Natural killer cell treated with Interleukin-12 subunit alpha and Interleukin-12 subunit beta and Interleukin-15 and Interleukin-18, amount 100 ng/mL, for 72 hours (primary cell): ENCODE data around the gene ADAMTS17. TPM values are rescaled to one million over a fixed set of nuclear protein-coding genes. Genes with fewer than 3 reads are reported as not detected.
"Not testable (repeated sequence)": the region's sequence is repeated elsewhere in the genome, so short reads cannot be mapped to it uniquely, and the experiment has no call there.

ENCODE experiments used
- ATAC-seq, 2 donors: fragments of 150-1000 bp; cut with Tn5 transposase in 1 of 2; sonication (Bioruptor Pico), chemical (Tn5 transposase) in 1 of 2; 2 replicates each; pipeline ENCODE4 v1.10.0; 2021
- DNase-seq: peaks from one replicate; pipeline ENCODE4 v3.0.0; 2022; ENCODE audit warnings: low spot score
- H3K27ac Mint-ChIP-seq, 2 donors: 1 replicate in 1 of 2; 2 replicates in 1 of 2; pipeline ENCODE4 v1.8.0; 2022; ENCODE audit warnings: mixed read lengths in 2 of 2, mild to moderate bottlenecking in 1 of 2, moderate library complexity in 1 of 2
- H3K27me3 Mint-ChIP-seq, 2 donors: 1 replicate in 1 of 2; 2 replicates in 1 of 2; pipeline ENCODE4 v1.8.0; 2022; ENCODE audit warnings: mixed read lengths in 2 of 2
- H3K36me3 Mint-ChIP-seq: one replicate; pipeline ENCODE4 v1.8.0; 2022; ENCODE audit warnings: mixed read lengths
- H3K4me1 Mint-ChIP-seq, 2 donors: 1 replicate in 1 of 2; 2 replicates in 1 of 2; pipeline ENCODE4 v1.8.0; 2022; ENCODE audit warnings: low read depth in 2 of 2, mixed read lengths in 2 of 2, mild to moderate bottlenecking in 1 of 2
- H3K4me3 Mint-ChIP-seq: one replicate; pipeline ENCODE4 v1.8.0; 2022; ENCODE audit warnings: mixed read lengths
- H3K9me3 Mint-ChIP-seq: 2 replicates; pipeline ENCODE4 v1.8.0; 2022; ENCODE audit warnings: mixed read lengths
- total RNA-seq, 2 donors: library from RNA; stranded (reverse); gene quantifications; one replicate each; pipeline ENCODE4 v1.2.3, GENCODE V29; 2022

The ADAMTS17 gene
- total RNA-seq, 2 donors from 2014 or later = 0.31 to 0.59 TPM

- ATAC-seq (no peak), DNase-seq (no peak)
- no peaks in the 10 kb centered on the region for H3K9me3 Mint-ChIP-seq
- H3K27ac Mint-ChIP-seq = no peak overlapping the region
- H3K4me1 Mint-ChIP-seq = peaks cover 10 to 11% of the 10 kb centered on the region in 2 donors
- no peaks in the 10 kb centered on the region for H3K36me3 Mint-ChIP-seq
- H3K27me3 Mint-ChIP-seq = peaks cover 0 to 14% of the 10 kb centered on the region in 2 donors
- peak overlapping the region; percentile 24 for H3K4me3 Mint-ChIP-seq
Observed at GRCh38 chr15:100348578-100348977, 6.8 kb upstream of the ADAMTS17 start.

GRCh38 chr15:100346866-100347512 is 5.2 kb upstream of the ADAMTS17 start:
- Mint-ChIP-seq H3K27me3 (peaks cover 3 to 11% of the 10 kb centered on the region in 2 donors), H3K4me3 (no peak overlapping the region), H3K9me3 (no peaks in the 10 kb centered on the region), H3K36me3 (no peaks in the 10 kb centered on the region), H3K4me1 (peaks cover 10 to 13% of the 10 kb centered on the region in 2 donors), H3K27ac (no peak overlapping the region)
- ATAC-seq (no peak), DNase-seq (no peak)

GRCh38 chr15:100345438-100345837 is 3.7 kb upstream of the ADAMTS17 start:
- peaks cover 3 to 7% of the 10 kb centered on the region in 2 donors for H3K27me3 Mint-ChIP-seq
- H3K27ac Mint-ChIP-seq = no peak overlapping the region
- H3K4me1 Mint-ChIP-seq = peaks cover 2 to 10% of the 10 kb centered on the region in 2 donors
- H3K4me3 Mint-ChIP-seq = no peak overlapping the region
- no peaks in the 10 kb centered on the region for H3K9me3 Mint-ChIP-seq
- no peaks in the 10 kb centered on the region for H3K36me3 Mint-ChIP-seq
- DNase-seq (no peak), ATAC-seq (no peak)

GRCh38 chr15:100343251-100343650 is 1.5 kb upstream of the ADAMTS17 start:
- no peaks in the 10 kb centered on the region for H3K9me3 Mint-ChIP-seq
- H3K27ac Mint-ChIP-seq = no peak overlapping the region
- no peak overlapping the region for H3K4me3 Mint-ChIP-seq
- no peaks in the 10 kb centered on the region for H3K36me3 Mint-ChIP-seq
- peaks cover 15 to 27% of the 10 kb centered on the region in 2 donors for H3K27me3 Mint-ChIP-seq
- H3K4me1 Mint-ChIP-seq = peaks cover 4 to 10% of the 10 kb centered on the region in 2 donors
- ATAC-seq (no peak), DNase-seq (no peak)

GRCh38 chr15:100341239-100341749 is 481 bp downstream of the ADAMTS17 start:
- DNase-seq (no peak), ATAC-seq (peak; percentile 34 to 46)
- Mint-ChIP-seq H3K4me1 (peaks cover 4 to 10% of the 10 kb centered on the region in 2 donors), H3K4me3 (no peak overlapping the region), H3K27ac (no peak overlapping the region), H3K9me3 (no peaks in the 10 kb centered on the region), H3K27me3 (peaks cover 18 to 34% of the 10 kb centered on the region in 2 donors), H3K36me3 (no peaks in the 10 kb centered on the region)

GRCh38 chr15:100340721-100341238 is 995 bp downstream of the ADAMTS17 start:
- Mint-ChIP-seq H3K9me3 (no peaks in the 10 kb centered on the region), H3K27ac (no peak overlapping the region), H3K4me3 (peak overlapping the region; percentile 38), H3K27me3 (peaks cover 19 to 34% of the 10 kb centered on the region in 2 donors), H3K4me1 (peaks cover 4 to 12% of the 10 kb centered on the region in 2 donors), H3K36me3 (no peaks in the 10 kb centered on the region)
- no peak for DNase-seq
- no peak for ATAC-seq

GRCh38 chr15:100339999-100340398 is 1.8 kb downstream of the ADAMTS17 start:
- Mint-ChIP-seq H3K4me1 (peaks cover 5 to 16% of the 10 kb centered on the region in 2 donors), H3K27ac (no peak overlapping the region), H3K36me3 (no peaks in the 10 kb centered on the region), H3K27me3 (peaks cover 21 to 34% of the 10 kb centered on the region in 2 donors), H3K9me3 (no peaks in the 10 kb centered on the region), H3K4me3 (peak overlapping the region; percentile 38)
- DNase-seq (no peak), ATAC-seq (no peak)

GRCh38 chr15:100339451-100339850 is 2.3 kb downstream of the ADAMTS17 start:
- Mint-ChIP-seq H3K4me1 (peaks cover 11 to 22% of the 10 kb centered on the region in 2 donors), H3K27me3 (peaks cover 21 to 34% of the 10 kb centered on the region in 2 donors), H3K4me3 (peak overlapping the region; percentile 38)
- not testable (repeated sequence) for H3K27ac Mint-ChIP-seq, DNase-seq, H3K9me3 Mint-ChIP-seq, ATAC-seq, H3K36me3 Mint-ChIP-seq

GRCh38 chr15:100338971-100339444 is 2.8 kb downstream of the ADAMTS17 start:
- DNase-seq (no peak), ATAC-seq (no peak)
- H3K9me3 Mint-ChIP-seq = no peaks in the 10 kb centered on the region
- H3K4me1 Mint-ChIP-seq = peaks cover 14 to 26% of the 10 kb centered on the region in 2 donors
- no peak overlapping the region for H3K27ac Mint-ChIP-seq
- H3K36me3 Mint-ChIP-seq = no peaks in the 10 kb centered on the region
- H3K4me3 Mint-ChIP-seq = peak overlapping the region; percentile 38
- H3K27me3 Mint-ChIP-seq = peaks cover 21 to 34% of the 10 kb centered on the region in 2 donors

GRCh38 chr15:100338247-100338646 is 3.5 kb downstream of the ADAMTS17 start:
- Mint-ChIP-seq H3K9me3 (no peaks in the 10 kb centered on the region), H3K27me3 (peaks cover 20 to 29% of the 10 kb centered on the region in 2 donors), H3K36me3 (no peaks in the 10 kb centered on the region), H3K4me3 (no peak overlapping the region), H3K4me1 (peaks cover 21 to 33% of the 10 kb centered on the region in 2 donors), H3K27ac (no peak overlapping the region)
- ATAC-seq (no peak), DNase-seq (no peak)

GRCh38 chr15:100337096-100338044 is 4.4 kb downstream of the ADAMTS17 start:
- peaks cover 18 to 27% of the 10 kb centered on the region in 2 donors for H3K27me3 Mint-ChIP-seq
- ATAC-seq = no peak
- H3K4me1 Mint-ChIP-seq = peaks cover 27 to 40% of the 10 kb centered on the region in 2 donors
- DNase-seq = no peak
- no peak overlapping the region for H3K4me3 Mint-ChIP-seq
- no peak overlapping the region for H3K27ac Mint-ChIP-seq
- H3K36me3 Mint-ChIP-seq = no peaks in the 10 kb centered on the region
- no peaks in the 10 kb centered on the region for H3K9me3 Mint-ChIP-seq

GRCh38 chr15:100336061-100336460 is 5.7 kb downstream of the ADAMTS17 start:
- peaks cover 27 to 46% of the 10 kb centered on the region in 2 donors for H3K4me1 Mint-ChIP-seq
- H3K27ac Mint-ChIP-seq = no peak overlapping the region
- DNase-seq (no peak), ATAC-seq (no peak)
- no peaks in the 10 kb centered on the region for H3K36me3 Mint-ChIP-seq
- H3K4me3 Mint-ChIP-seq = no peak overlapping the region
- peaks cover 18 to 27% of the 10 kb centered on the region in 2 donors for H3K27me3 Mint-ChIP-seq
- H3K9me3 Mint-ChIP-seq = no peaks in the 10 kb centered on the region

- Mint-ChIP-seq H3K4me3 (no peak overlapping the region), H3K27ac (no peak overlapping the region), H3K27me3 (peaks cover 18 to 27% of the 10 kb centered on the region in 2 donors), H3K36me3 (no peaks in the 10 kb centered on the region), H3K4me1 (peaks cover 32 to 51% of the 10 kb centered on the region in 2 donors), H3K9me3 (no peaks in the 10 kb centered on the region)
- DNase-seq (no peak), ATAC-seq (no peak)
Observed at GRCh38 chr15:100335335-100335999, 6.3 kb downstream of the ADAMTS17 start.
